ENCODE measurements around the gene BRINP1. TPM values are rescaled to one million over a fixed set of nuclear protein-coding genes. Genes with fewer than 3 reads are reported as not detected.
"Not testable (repeated sequence)": the region's sequence is repeated elsewhere in the genome, so short reads cannot be mapped to it uniquely, and the experiment has no call there.

BRINP1 gene
- total RNA-seq, 4 donors from 2014 or later, result 1.3 TPM; not detected in 3

DNA sequence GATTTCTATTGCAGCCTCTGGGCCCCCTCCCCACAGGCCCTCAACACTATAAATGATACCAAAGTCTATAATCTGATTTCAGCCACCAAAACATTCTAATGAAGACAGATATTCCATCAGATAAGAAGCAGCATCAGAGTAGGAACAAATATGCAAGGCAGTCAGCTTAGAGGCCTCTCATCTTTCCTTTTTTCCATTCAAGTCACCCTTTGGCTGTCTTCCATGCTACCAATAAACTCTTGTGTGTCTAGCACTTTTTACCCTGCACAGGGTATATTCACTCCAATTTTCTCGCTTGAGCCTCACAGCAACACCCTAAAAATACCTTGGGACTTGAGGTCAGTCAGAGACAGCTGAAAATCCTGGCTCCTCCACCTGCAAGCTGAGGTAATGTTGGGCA is 193.7 kb downstream of the BRINP1 start:
- DNase-seq, result no peak
- H3K27me3 ChIP-seq, result no peaks in the 10 kb centered on the region
- H3K36me3 ChIP-seq, result no peaks in the 10 kb centered on the region
- H3K4me1 ChIP-seq, result no peaks in the 10 kb centered on the region
- TF ChIP-seq POLR2A (IDR thresholded peaks at IDR 0.05) (no peak), CTCF (IDR thresholded peaks at IDR 0.05) (no peak)
- H3K9me3 ChIP-seq, result no peaks in the 10 kb centered on the region
- H3K27ac ChIP-seq, result no peak overlapping the region
- no peak overlapping the region for H3K4me3 ChIP-seq
- intact Hi-C loops (cut with DNase I; ENCODE audit: low total_unique reads), result no loop called here

- DNase-seq; H3K36me3 ChIP-seq; intact Hi-C loops (cut with DNase I; ENCODE audit: low total_unique reads); H3K27me3 ChIP-seq; H3K4me1 ChIP-seq; H3K27ac ChIP-seq; H3K4me3 ChIP-seq; H3K9me3 ChIP-seq: not testable (repeated sequence)
Observed at GRCh38 chr9:119169222-119169621, 200.0 kb downstream of the BRINP1 start.

GRCh38 chr9:119167876-119168275 is 201.4 kb downstream of the BRINP1 start:
- intact Hi-C loops (cut with DNase I; ENCODE audit: low total_unique reads), result no loop called here
- no peak overlapping the region for H3K27ac ChIP-seq
- no peak for DNase-seq
- H3K4me1 ChIP-seq, result no peaks in the 10 kb centered on the region
- no peak overlapping the region for H3K4me3 ChIP-seq
- H3K27me3 ChIP-seq, result no peaks in the 10 kb centered on the region
- TF ChIP-seq POLR2A (IDR thresholded peaks at IDR 0.05) (no peak), CTCF (IDR thresholded peaks at IDR 0.05) (no peak)
- H3K36me3 ChIP-seq, result no peaks in the 10 kb centered on the region
- no peaks in the 10 kb centered on the region for H3K9me3 ChIP-seq

DNA sequence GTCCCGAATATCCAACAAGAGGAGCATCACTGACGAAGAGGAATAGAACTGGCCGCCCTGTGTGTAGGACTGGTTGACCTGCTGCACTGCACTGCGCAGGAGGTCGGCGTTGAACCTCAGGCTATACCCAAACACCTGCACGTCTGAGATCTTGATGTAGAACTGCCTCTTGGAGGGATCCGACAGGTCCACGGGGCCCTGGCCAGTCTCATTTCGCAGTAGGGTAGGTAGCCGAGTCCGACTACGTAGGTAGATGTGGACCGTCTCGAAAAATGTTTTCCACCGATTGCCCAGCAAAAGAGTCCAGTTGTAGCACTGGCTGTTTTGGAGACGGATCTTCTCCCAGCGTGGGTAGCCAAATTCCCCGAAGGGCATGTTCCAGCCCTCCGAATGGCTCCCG is 202.0 kb downstream of the BRINP1 start:
- TF ChIP-seq POLR2A (IDR thresholded peaks at IDR 0.05), result no peak
- TF ChIP-seq CTCF (IDR thresholded peaks at IDR 0.05), result no peak
- Histone ChIP-seq H3K9me3 (no peaks in the 10 kb centered on the region), H3K4me3 (no peak overlapping the region), H3K27ac (no peak overlapping the region), H3K27me3 (no peaks in the 10 kb centered on the region), H3K36me3 (no peaks in the 10 kb centered on the region), H3K4me1 (no peaks in the 10 kb centered on the region)
- intact Hi-C loops (cut with DNase I; ENCODE audit: low total_unique reads), result no loop called here
- DNase-seq, result no peak

GRCh38 chr9:119166096-119166495 is 203.1 kb downstream of the BRINP1 start:
- no peak overlapping the region for H3K4me3 ChIP-seq
- intact Hi-C loops (cut with DNase I; ENCODE audit: low total_unique reads), result no loop called here
- no peaks in the 10 kb centered on the region for H3K36me3 ChIP-seq
- no peak for DNase-seq
- H3K9me3 ChIP-seq, result no peaks in the 10 kb centered on the region
- H3K27me3 ChIP-seq, result no peaks in the 10 kb centered on the region
- no peak overlapping the region for H3K27ac ChIP-seq
- TF ChIP-seq CTCF (IDR thresholded peaks at IDR 0.05) (no peak), POLR2A (IDR thresholded peaks at IDR 0.05) (no peak)
- no peaks in the 10 kb centered on the region for H3K4me1 ChIP-seq

- Histone ChIP-seq H3K27me3 (no peaks in the 10 kb centered on the region), H3K9me3 (no peaks in the 10 kb centered on the region), H3K27ac (no peak overlapping the region), H3K36me3 (no peaks in the 10 kb centered on the region), H3K4me1 (no peaks in the 10 kb centered on the region), H3K4me3 (no peak overlapping the region)
- TF ChIP-seq POLR2A (IDR thresholded peaks at IDR 0.05) (no peak), CTCF (IDR thresholded peaks at IDR 0.05) (no peak)
- no peak for DNase-seq
- intact Hi-C loops (cut with DNase I; ENCODE audit: low total_unique reads), result no loop called here
Observed at GRCh38 chr9:119165131-119165530, 204.1 kb downstream of the BRINP1 start.
